ENCODE data around the gene NDC1. TPM values are rescaled to one million over a fixed set of nuclear protein-coding genes. Genes with fewer than 3 reads are reported as not detected.

The NDC1 gene
- total and polyA plus RNA-seq, 2 of the 4 experiments (the other 2 are of a cell fraction) = 11.8 to 33.9 TPM

DNA sequence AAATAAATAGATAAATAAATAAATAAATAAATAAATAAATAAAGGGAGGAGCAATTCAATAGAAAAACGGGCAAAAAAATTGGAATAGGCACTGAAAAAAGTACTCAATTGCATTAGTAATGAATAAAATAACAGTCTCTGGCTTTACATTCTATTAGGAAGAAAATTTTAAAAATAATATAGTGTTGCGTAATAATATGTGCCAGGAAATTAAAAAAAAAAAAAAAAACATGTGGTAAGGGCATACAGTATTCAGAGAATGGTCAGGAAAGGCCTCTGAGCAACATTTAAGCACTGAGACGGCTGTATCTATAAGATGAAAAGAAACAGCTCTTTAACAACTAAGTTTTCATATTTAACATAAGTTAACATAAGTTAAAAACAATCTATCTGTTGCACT is 50.4 kb downstream of the NDC1 start:
- Histone ChIP-seq H3K9me1 (ENCODE audit: insufficient read depth, low read length) (no peaks in the 10 kb centered on the region), H3K4me2 (ENCODE audit: low read depth, low read length) (no peak overlapping the region), H2BK15ac (ENCODE audit: low read depth, low read length) (no peak overlapping the region), H2AK5ac (ENCODE audit: low read depth, low read length) (no peak overlapping the region), H3K27me3 (ENCODE audit: control insufficient read depth, insufficient read depth, low read length) (no peaks in the 10 kb centered on the region), H3K23ac (ENCODE audit: low read depth, low read length) (no peak overlapping the region), H4K20me1 (ENCODE audit: insufficient read depth, low read length) (no peaks in the 10 kb centered on the region), H3K4me3 (ENCODE audit: insufficient read depth, low read depth, low read length) (no peak overlapping the region), H4K91ac (ENCODE audit: insufficient read depth, low read depth, low read length) (no peak overlapping the region), H2AFZ (replicated peaks; ENCODE audit: low read length, poor library complexity) (no peak overlapping the region), H3K4ac (ENCODE audit: low read depth, low read length) (no peak overlapping the region), H2AK9ac (replicated peaks; ENCODE audit: low read depth, low read length, poor library complexity) (no peak overlapping the region), H3K56ac (ENCODE audit: extremely low read depth, insufficient read depth, low read length) (no peak overlapping the region), H4K5ac (ENCODE audit: low read depth, low read length) (no peak overlapping the region), H3K79me1 (ENCODE audit: low read depth in 1 of 2, low read length in 2 of 2) (no peaks in the 10 kb centered on the region; a peak in 1 of 4 replicates), H3K4me1 (ENCODE audit: control insufficient read depth, insufficient read depth, low read length) (no peaks in the 10 kb centered on the region; the same call in 1 of the 2 replicates), H3K9me3 (ENCODE audit: control insufficient read depth, insufficient read depth, low read length) (no peaks in the 10 kb centered on the region), H3K36me3 (ENCODE audit: control insufficient read depth, insufficient read depth, low read length) (peaks cover 4% of the 10 kb centered on the region; the same call in 1 of the 2 replicates), H2BK5ac (ENCODE audit: low read depth, low read length, poor library complexity, severe bottlenecking) (no peak overlapping the region), H3K27ac (ENCODE audit: insufficient read depth, low read length) (no peak overlapping the region), H3K18ac (ENCODE audit: low read depth, low read length) (no peak overlapping the region), H2BK20ac (ENCODE audit: low read depth, low read length) (no peak overlapping the region), H2BK120ac (ENCODE audit: low read depth, low read length) (no peak overlapping the region), H3K14ac (replicated peaks; ENCODE audit: low read depth, low read length) (no peak overlapping the region), H3K9ac (ENCODE audit: low read depth, low read length) (no peak overlapping the region), H4K8ac (ENCODE audit: low read depth in 2 of 2, low read length in 2 of 2) (no peak overlapping the region)
- intact Hi-C loops (cut with micrococcal nuclease) = no loop called here
- BruUV-seq (replicated peaks) = no TSS peak
- no CpG with 5 or more reads among the region's 3 CpGs for WGBS, 2 experiments (ENCODE audit: extremely low coverage in 2 of 2, insufficient read length in 1 of 2)
- ATAC-seq (ENCODE audit: low read depth) (no peak), DNase-seq (no peak)
- ChIA-PET CTCF (interaction anchor here (1.0 kb wide), 1 partner anchor 20 kb away, joined by 4 read pairs; no protein-coding TSS in a partner anchor), POLR2A (ENCODE audit: unreplicated experiment) (no interaction called here)
- dilution Hi-C loops (cut with HindIII; ENCODE audit: low sequenced_read_pairs, unreplicated experiment) = no loop called here
- peak; percentile 87 for TF ChIP-seq CEBPB (IDR thresholded peaks at IDR 0.05; ENCODE audit: low read depth, low read length)
- no peak for TF ChIP-seq POLR2A (IDR thresholded peaks at IDR 0.05; ENCODE audit: low read depth, low read length)
- in situ Hi-C loops (cut with MboI; ENCODE audit: low sequenced_read_pairs) = no loop called here

Measured in IMR-90 (cell line).